Cardiac muscle cell (in vitro differentiated cells and primary cell): ENCODE measurements around the gene STK35. TPM values are rescaled to one million over a fixed set of nuclear protein-coding genes. Genes with fewer than 3 reads are reported as not detected.

Source experiments
- DNase-seq, 2 donors: peaks; one replicate each; pipeline versions ENCODE4 v3.0.0 to v3.0.0-alpha.2; 2010 to 2017; ENCODE audit warnings: low read depth in 1 of 2, low spot score in 1 of 2
- H3K27ac ChIP-seq: fragments of 200-600 bp; sonication (generic); 2 replicates; pipeline ENCODE4 v1.5.1; 2016
- H3K27me3 ChIP-seq: fragments of 200-600 bp; sonication (generic); 2 replicates; pipeline ENCODE4 v1.6.0; 2016; ENCODE audit warnings: control low read depth
- H3K36me3 ChIP-seq: fragments of 200-600 bp; sonication (generic); 2 replicates; pipeline ENCODE4 v1.5.1; 2016; ENCODE audit warnings: control low read depth
- H3K4me1 ChIP-seq: fragments of 200-600 bp; sonication (generic); 2 replicates; pipeline ENCODE4 v1.8.1; 2017; ENCODE audit warnings: low read depth, mild to moderate bottlenecking, mixed run types
- H3K4me3 ChIP-seq: fragments of 200-600 bp; sonication (generic); 2 replicates; pipeline ENCODE4 v1.5.1; 2016; ENCODE audit warnings: mild to moderate bottlenecking
- H3K9me3 ChIP-seq: fragments of 200-600 bp; sonication (generic); 2 replicates; pipeline ENCODE4 v1.5.1; 2017; ENCODE audit warnings: low read depth, mild to moderate bottlenecking, control low read depth
- CTCF ChIP-seq: IDR thresholded peaks from 2 replicates; pipeline ENCODE4 v1.5.1; 2012; ENCODE audit warnings: low read depth, mild to moderate bottlenecking, low read length
- polyA plus RNA-seq: library from polyadenylated mRNA; unstranded; fragments of >200 nt; fragmentation: Nextera tagmentation; extraction: Ambion mirVana; gene quantifications from 2 replicates; pipeline ENCODE4 v1.2.1, GENCODE V29; 2016
- total RNA-seq: library from RNA; depleted of rRNA; stranded (reverse); fragments of >200 nt; gene quantifications from 2 replicates; pipeline ENCODE4 v1.2.3, GENCODE V29; 2016

STK35 gene
- total and polyA plus RNA-seq, 2 experiments from 2014 or later, result 10.0 to 21.4 TPM

DNA sequence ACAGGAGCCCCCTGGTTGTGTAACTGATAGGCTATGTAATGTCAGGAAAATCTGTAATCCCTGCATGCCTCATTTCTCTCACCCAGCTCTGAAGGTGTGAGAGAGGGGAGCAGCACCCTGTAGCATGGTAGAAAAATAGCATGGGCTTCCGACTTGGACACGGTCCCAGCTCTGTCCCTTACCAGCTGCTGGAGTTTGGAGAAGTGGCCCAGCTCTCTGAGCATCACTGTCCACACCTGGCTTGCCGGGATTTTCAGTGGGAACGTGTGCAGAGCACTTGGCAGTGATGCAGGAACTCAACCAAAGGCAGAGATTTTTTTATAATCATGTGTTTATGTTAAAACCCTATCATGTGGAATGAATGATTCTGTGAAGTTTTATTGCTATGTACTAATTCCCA, 34.6 kb downstream of the STK35 start:
- TF ChIP-seq CTCF, result no peak
- Histone ChIP-seq H3K36me3 (no peaks in the 10 kb centered on the region), H3K9me3 (no peaks in the 10 kb centered on the region), H3K27ac (no peak overlapping the region), H3K27me3 (no peaks in the 10 kb centered on the region), H3K4me1 (peaks cover 22% of the 10 kb centered on the region), H3K4me3 (no peak overlapping the region)
- DNase-seq, result no peak

GRCh38 chr20:2137552-2138201, 36.0 kb downstream of the STK35 start:
- Histone ChIP-seq H3K27me3 (no peaks in the 10 kb centered on the region), H3K9me3 (no peaks in the 10 kb centered on the region), H3K4me1 (peaks cover 22% of the 10 kb centered on the region), H3K36me3 (no peaks in the 10 kb centered on the region), H3K4me3 (no peak overlapping the region), H3K27ac (no peak overlapping the region)
- TF ChIP-seq CTCF, result no peak
- DNase-seq, result no peak

DNA sequence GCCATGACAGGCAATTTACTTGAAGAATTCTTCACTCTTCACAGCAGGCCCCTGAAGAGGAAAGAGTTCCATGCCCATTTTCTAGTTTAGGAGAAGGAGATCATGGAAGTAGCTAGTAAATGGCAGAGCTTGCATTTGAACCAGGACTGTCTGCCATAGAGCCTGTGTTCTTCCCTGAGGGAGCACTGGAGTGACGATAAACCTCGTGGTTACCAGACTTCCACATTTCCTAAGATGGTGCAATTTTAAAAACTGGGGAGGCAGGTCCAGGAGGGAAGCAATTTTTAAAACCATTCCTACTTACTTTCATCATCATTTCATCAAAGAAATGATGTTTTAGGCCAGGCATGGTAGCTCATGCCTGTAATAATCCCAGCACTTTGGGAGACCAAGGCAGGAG, 36.8 kb downstream of the STK35 start:
- H3K27me3 ChIP-seq, result no peaks in the 10 kb centered on the region
- peaks cover 16% of the 10 kb centered on the region for H3K4me1 ChIP-seq
- no peak for DNase-seq
- no peak overlapping the region for H3K4me3 ChIP-seq
- no peaks in the 10 kb centered on the region for H3K36me3 ChIP-seq
- no peak for TF ChIP-seq CTCF
- H3K27ac ChIP-seq, result no peak overlapping the region
- no peaks in the 10 kb centered on the region for H3K9me3 ChIP-seq

DNA sequence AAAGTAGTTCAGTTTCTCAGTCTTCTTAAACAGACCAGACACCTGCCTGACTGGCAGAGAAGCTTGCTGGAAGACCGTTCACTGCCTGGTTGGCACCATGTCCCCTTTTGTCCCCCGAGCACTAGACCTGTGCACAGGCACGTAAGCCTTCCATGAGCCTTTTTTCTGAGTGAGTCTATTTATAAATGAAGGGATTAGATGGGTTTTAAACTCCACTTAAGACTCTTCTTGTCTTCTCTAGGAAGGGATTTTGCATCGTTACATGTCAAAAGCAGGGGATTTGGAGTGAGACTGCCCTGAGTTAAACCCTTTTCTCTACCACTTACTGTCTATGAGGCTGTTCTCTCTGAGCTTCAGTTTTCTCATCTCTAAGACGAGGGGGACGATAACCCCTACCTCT, 37.6 kb downstream of the STK35 start:
- H3K27me3 ChIP-seq, result no peaks in the 10 kb centered on the region
- H3K4me1 ChIP-seq, result peaks cover 11% of the 10 kb centered on the region
- H3K9me3 ChIP-seq, result no peaks in the 10 kb centered on the region
- H3K27ac ChIP-seq, result no peak overlapping the region
- DNase-seq, result no peak
- no peak overlapping the region for H3K4me3 ChIP-seq
- no peak for TF ChIP-seq CTCF
- no peaks in the 10 kb centered on the region for H3K36me3 ChIP-seq

GRCh38 chr20:2139736-2140135, 38.1 kb downstream of the STK35 start:
- H3K36me3 ChIP-seq, result no peaks in the 10 kb centered on the region
- H3K27me3 ChIP-seq, result no peaks in the 10 kb centered on the region
- H3K9me3 ChIP-seq, result no peaks in the 10 kb centered on the region
- peaks cover 11% of the 10 kb centered on the region for H3K4me1 ChIP-seq
- TF ChIP-seq CTCF, result no peak
- no peak overlapping the region for H3K27ac ChIP-seq
- H3K4me3 ChIP-seq, result no peak overlapping the region
- no peak for DNase-seq
